T-helper 2 cell (primary cell): ENCODE results near the gene OR13C9.
"Not testable (repeated sequence)": the region's sequence is repeated elsewhere in the genome, so short reads cannot be mapped to it uniquely, and the experiment has no call there.

Experiments used
- DNase-seq, 5 experiments: peaks; one replicate each; pipeline versions ENCODE4 v3.0.0 to v3.0.0-alpha.2; 2012 to 2022
- total RNA-seq, 2 donors: gene quantifications; one replicate each; lab custom pipeline; 2026; lab: John Stamatoyannopoulos, UW

The OR13C9 gene
- total RNA-seq = 0 reads per million in 2 donors

GRCh38 chr9:104618104-104618503 lies at the start of gene OR13C9:
TSS of gene OR13C9 (minus strand) at chr9:104618204. CDS start at chr9:104618204, 0 bp downstream.
- no peak for DNase-seq

- no peak for DNase-seq
These were observed 40.6 kb upstream of the OR13C9 start for GRCh38 chr9:104658496-104659195.

GRCh38 chr9:104635456-104635855 lies 17.5 kb upstream of the OR13C9 start:
- no peak for DNase-seq

GRCh38 chr9:104633976-104634520 lies 16.0 kb upstream of the OR13C9 start:
- no peak for DNase-seq

- not testable (repeated sequence) for DNase-seq
These were observed 8.0 kb upstream of the OR13C9 start for GRCh38 chr9:104625964-104626363.

- no peak for DNase-seq
These were observed 586 bp downstream of the OR13C9 start for GRCh38 chr9:104617418-104617817.

- no peak for DNase-seq
These were observed 6.8 kb downstream of the OR13C9 start for GRCh38 chr9:104611213-104611612.

- DNase-seq = no peak
These were observed 9.7 kb downstream of the OR13C9 start for GRCh38 chr9:104608336-104608735.

GRCh38 chr9:104606152-104606551 lies 11.9 kb downstream of the OR13C9 start:
- no peak for DNase-seq

- DNase-seq = not testable (repeated sequence)
These were observed 12.5 kb downstream of the OR13C9 start, which contains the start of gene OR13C2 for GRCh38 chr9:104605527-104605926. TSS of gene OR13C2 (minus strand) at chr9:104605627. CDS start at chr9:104605627, 0 bp downstream.

GRCh38 chr9:104604801-104605200 lies 13.2 kb downstream of the OR13C9 start:
- DNase-seq = no peak

GRCh38 chr9:104599313-104599712 lies 18.7 kb downstream of the OR13C9 start, which contains the start of gene OR13C5:
TSS of gene OR13C5 (minus strand) at chr9:104599413. CDS start at chr9:104599413, 0 bp downstream.
- DNase-seq = not testable (repeated sequence)

GRCh38 chr9:104598749-104599148 lies 19.3 kb downstream of the OR13C9 start:
- DNase-seq = not testable (repeated sequence)

- no peak for DNase-seq
These were observed 28.4 kb downstream of the OR13C9 start for GRCh38 chr9:104589626-104590025.

GRCh38 chr9:104586496-104587180 lies 31.4 kb downstream of the OR13C9 start:
- no peak for DNase-seq

GRCh38 chr9:104580562-104580961 lies 37.4 kb downstream of the OR13C9 start:
- no peak for DNase-seq

GRCh38 chr9:104577263-104577662 lies 40.7 kb downstream of the OR13C9 start:
- no peak for DNase-seq

GRCh38 chr9:104575456-104575855 lies 42.5 kb downstream of the OR13C9 start:
- DNase-seq = no peak

- no peak for DNase-seq
These were observed 45.4 kb downstream of the OR13C9 start for GRCh38 chr9:104572612-104573011.

GRCh38 chr9:104568868-104569267 lies 49.1 kb downstream of the OR13C9 start, which contains the start of gene OR13C8:
TSS of gene OR13C8 (plus strand) at chr9:104569168. CDS start at chr9:104569168, 0 bp downstream.
- no peak for DNase-seq
